GM18870 (cell line): ENCODE measurements around the gene MRPL39.
"Not testable (repeated sequence)": the region's sequence is repeated elsewhere in the genome, so short reads cannot be mapped to it uniquely, and the experiment has no call there.

ENCODE experiments used
- ATAC-seq: cut with Tn5 transposase; IDR thresholded peaks from one replicate; pipeline ENCODE4 v1.9.1; 2021; ENCODE audit warnings: moderate library complexity; ENCODE audit not compliant: unreplicated experiment

The MRPL39 gene

DNA sequence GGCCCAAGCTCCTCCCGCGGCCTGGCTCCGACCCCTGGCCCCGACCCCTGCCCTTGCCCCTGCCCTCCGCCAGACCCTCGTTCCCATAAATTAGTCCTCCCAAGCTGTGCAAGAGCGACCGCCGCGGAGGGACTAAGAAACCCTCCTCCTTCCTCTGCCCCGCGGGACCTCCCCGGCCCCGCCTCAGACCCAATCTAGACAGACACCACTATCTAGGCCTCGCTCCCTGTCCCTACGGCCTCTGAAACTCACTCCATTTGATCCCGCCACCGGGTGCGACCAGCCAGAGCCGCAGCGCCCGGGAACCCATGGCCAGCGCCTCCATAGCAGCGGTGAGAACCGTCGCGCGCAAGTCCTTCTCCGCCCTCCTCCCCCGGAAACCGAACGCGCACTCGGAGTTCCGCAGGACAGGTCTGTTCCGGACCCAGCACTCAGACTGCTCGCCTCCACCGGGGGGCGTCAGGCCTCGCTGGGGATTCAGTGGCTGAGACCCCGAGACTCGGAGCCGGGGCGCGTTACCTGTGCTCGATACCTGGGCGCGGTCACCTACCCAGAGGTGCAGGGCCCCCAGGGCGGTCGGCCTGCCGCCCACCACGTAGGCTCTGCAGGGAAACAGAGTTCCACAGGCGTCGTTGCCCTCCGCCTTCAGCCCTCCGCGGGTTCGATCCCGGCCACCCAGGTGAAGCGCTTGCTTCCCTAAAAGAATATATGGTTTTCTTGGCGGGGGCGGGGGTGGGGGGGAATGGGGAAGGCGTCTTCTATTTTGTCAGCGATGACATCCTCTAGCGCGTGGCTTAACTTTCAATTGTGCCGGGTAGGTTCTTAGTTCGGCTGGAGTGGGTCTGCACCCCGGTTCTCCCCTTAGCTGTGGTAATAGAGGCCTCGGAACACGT, at the start of gene MRPL39:
Gene MRPL39 (minus strand): TSS at position 331 of the 893 bp plus-strand sequence. CDS start 6 bp downstream, at position 325.
- ATAC-seq = peak; percentile 85

DNA sequence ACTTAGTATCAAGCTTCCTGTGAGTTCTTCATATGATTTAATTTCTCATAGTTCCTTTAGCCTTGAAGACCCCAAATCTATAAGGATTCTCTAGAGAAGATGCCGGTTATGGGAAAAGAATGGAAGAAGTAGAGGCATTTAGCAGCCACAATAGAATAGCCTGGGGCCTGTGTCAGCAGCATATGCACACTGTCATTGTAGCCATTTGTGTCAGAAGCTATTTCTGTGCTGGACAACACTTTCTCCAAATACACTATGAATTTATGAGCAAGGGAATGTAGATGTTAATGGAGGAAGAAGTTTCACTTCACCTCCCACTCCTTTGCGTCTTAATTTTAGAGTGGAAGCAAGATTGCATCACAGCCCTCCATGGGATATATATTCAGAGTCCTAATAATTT, 49.1 kb upstream of the MRPL39 start:
- no peak for ATAC-seq

- ATAC-seq = no peak
Observed at GRCh38 chr21:25649146-25649545, 41.9 kb upstream of the MRPL39 start.

DNA sequence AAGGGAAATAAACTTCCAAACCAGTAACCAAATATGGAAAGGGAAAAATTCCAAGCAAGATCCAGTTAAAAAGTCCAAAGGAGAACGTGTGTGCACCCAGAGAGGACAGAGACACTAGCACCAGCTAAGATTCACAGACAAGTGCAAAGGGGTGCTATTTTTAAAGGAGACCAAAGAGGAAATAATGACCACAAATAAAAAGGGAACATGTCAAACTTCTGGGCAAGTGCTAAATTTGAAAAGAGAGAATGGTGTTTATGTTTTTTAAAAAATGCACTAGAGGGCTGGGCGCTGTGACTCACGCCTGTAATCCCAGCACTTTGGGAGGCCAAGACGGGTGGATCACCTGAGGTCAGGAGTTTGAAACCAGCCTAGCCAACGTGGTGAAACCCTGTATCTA, 40.4 kb upstream of the MRPL39 start:
- no peak for ATAC-seq

GRCh38 chr21:25646474-25646873, 39.2 kb upstream of the MRPL39 start:
- ATAC-seq = no peak

DNA sequence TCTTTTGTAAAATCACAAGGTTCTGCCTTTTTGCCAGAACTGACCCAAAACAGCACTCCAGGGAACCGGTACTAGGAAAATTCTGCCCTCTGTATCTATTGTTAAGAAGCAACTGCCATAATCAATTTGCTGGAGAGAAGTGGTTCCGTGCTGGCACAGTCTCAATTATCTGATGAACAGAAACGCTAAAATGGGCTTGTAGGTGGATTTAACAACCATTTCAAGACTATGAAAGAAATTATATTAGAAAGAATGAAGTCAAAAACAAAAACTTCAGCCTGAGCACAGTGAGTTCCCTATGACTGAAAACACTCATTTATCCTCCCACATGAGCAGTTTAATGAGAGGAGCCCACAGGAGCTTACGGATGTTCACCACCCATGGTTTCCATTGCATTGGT, 36.2 kb upstream of the MRPL39 start:
- no peak for ATAC-seq

- ATAC-seq = no peak
Observed at GRCh38 chr21:25640943-25641292, 33.6 kb upstream of the MRPL39 start.

DNA sequence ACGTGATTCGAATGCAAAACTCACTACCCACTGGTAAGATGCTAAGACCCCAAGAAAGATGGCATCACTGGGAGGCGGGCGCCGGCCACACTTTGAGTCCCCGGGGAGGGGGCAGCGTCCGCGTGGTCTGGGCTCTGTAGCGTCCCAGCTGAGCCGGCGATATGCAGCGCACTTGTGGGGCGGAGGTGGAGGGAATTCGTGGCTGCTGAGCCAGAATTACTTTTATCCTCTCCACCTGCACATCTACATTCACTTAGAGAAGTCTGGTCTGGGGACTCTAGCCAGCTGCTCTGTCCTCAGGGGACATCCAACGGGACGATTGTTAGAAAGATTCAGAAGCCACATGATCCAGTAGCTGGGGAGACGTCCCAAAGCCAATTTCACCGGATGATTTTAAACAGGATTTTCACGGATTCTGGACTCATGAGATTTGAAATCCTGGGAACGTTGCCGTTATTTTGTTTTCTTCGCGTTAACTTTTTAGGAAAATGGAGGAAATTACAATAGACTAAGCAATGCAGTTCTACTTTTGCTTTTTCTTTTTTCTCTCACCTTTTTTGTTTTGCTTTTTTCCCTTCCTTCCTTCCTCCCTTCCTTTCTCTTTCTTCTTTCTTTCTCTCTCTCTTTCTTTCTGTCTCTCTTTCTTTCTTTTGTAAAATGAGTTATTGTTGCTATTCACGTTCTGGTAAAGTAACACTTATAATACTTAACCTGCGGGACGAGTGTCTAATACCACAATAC, 33.1 kb upstream of the MRPL39 start:
- ATAC-seq = no peak

DNA sequence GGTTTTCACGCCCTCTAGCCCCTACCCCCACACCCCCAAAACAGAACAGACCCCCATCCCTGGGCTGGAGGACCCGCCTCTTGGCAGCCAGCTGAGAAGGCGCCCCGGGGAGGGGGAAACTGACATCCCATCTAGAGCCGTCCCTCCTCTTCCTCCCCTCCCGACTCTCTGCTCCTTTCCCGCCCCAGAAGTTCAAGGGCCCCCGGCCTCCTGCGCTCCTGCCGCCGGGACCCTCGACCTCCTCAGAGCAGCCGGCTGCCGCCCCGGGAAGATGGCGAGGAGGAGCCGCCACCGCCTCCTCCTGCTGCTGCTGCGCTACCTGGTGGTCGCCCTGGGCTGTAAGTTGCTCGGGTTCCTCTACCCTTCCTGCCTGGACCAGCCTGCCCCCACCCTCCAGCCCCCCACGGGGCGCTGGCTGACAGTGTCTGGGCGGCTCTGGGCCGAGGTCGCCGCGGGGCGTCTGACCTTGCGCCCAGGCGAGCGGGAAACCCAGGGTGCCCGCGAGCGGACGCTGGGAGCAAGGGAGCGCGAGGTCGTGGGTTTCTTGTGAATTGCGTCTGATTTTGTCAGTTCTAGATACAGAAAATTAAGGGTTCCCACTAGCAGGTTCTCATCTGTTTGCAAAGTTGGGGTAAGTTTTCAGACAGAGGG, 32.4 kb upstream of the MRPL39 start:
- no peak for ATAC-seq

DNA sequence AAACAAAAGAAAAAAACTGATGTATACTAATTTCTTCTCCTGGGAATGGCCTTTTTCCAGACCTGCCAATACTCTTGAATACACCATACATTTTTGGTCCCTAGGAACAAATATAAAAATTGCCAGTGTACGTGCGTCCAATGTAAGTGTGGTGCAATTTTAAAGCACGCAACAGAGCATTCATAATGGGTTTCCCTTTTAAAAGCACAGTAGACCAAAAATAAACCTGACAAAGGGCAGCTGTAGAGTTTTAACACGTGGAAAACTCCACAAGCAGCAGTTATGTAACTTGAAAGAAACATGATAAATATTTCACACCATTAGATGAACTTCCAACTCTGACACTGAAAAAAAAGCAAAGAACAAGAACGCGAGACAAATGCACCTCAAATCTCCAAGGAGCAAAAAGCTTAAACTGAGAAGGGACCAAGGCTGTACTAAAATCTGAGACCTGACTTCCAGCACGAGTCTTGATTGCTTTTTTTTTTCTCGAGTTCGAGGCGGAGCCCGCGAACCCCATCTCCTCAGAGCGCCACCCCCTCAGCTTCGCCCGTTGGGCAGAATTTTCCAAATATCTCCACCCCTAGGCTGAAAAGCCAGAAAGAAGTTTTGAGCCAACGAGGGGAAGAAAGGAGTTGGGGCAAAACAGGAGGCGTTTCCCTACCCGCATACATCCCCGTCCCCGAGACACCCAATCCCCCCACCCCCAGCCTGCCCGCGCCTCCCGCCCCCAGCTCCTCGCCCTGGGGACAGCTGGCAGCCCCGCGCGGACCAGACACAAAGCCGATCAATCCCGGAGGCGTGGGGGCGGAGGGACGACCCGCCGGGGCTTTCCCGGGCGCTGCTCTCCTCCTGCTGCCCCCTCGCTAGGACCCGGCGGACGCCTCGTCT, 31.6 kb upstream of the MRPL39 start, which contains the start of gene JAM2:
Gene JAM2 (plus strand): TSS at position 599 of the 891 bp plus-strand sequence. CDS start 564 bp downstream, outside the sequence.
- ATAC-seq = no peak

DNA sequence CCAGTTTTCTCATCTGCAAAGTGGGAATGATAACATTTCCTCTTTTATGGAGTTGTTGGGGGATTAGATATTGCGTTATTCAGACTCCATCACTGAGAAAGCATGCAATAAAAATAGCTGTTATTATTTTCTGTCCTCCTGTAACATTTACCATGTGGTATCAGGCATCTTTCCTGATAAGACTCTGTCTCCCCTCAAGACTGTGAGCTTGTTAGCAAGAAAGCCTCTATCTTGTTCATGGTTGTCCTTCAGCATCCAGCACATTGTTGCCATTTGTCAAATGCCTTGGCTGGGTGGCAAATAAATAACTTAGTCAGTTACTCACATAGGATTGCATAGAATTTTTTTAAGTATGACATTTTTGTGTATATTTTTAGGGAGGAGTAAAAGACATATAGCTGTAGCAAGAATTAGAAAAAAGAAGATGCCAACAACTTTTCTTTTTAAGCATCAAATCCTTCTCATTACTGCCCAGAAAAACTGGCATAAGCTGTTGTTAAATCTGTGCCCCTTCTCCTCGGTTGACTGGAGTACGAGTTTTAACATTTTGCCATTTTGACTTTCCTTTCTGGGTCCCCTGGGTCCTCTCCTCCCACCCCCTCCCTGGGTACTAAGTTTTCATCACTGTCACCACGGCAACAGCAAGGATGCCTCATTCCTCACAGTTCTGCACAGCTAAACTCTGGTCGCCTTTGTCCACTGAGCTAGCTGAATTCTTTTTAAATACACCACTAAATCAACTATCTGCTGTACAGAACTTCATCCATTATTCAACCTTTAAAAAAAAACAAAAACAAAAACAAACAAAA, 30.8 kb upstream of the MRPL39 start:
- no peak for ATAC-seq

DNA sequence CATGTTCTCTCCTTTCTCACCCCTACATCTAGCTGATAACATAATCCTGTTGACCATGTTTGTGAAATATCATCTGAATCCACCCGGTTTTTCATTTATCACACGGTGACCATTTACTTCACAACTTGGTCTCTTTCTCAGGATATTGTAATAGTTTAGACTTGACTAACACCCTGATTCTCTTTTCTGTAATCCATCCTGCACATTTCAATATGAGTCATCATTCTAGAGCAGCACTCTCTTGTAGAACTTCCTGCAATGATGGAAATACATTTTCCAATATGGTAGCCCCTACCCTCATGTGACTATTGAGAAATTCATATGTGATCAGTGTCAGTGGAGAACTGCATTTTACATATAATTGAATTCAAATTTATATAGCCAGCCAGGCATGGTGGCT, 29.4 kb upstream of the MRPL39 start:
- ATAC-seq = peak; percentile 40

- ATAC-seq = no peak
Observed at GRCh38 chr21:25635310-25635709, 28.0 kb upstream of the MRPL39 start.

DNA sequence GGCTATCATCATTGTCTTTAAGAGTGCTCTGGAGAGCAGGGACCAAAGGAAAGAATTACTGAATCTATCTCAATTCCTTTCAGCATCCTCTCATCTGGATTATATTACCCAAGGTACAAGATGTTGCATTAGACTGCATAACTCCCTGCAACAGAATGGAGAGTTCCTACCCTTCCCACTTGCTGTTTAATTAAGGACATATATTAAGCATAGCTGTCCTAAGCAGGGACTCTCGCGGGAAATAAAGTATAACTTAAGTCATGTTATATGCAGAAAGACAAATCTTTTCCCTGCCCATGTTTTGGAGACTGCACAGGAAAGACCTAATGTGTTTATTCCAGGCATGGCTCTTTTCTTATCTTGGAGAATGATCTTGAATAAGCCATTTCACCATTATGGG, 25.0 kb upstream of the MRPL39 start:
- ATAC-seq = no peak

DNA sequence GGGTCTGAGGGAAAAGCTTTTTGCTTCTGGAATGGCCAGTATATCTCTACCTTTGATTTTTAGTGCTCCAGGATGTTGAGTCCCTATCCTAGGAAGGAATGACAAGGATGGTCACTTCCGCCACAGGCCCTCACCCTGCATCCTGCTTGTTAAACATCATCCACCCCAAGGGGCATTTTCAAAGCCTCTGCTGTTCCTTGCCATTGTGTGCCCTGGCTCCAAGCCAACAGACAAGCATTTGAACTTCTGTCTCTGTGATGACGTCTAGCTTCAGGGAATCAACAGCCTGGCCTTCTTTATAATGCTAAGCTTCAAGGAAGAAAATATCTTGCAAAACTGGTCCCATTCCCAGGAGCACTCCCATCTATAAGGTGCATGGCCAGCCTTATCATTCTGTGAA, 19.5 kb upstream of the MRPL39 start:
- ATAC-seq = no peak

DNA sequence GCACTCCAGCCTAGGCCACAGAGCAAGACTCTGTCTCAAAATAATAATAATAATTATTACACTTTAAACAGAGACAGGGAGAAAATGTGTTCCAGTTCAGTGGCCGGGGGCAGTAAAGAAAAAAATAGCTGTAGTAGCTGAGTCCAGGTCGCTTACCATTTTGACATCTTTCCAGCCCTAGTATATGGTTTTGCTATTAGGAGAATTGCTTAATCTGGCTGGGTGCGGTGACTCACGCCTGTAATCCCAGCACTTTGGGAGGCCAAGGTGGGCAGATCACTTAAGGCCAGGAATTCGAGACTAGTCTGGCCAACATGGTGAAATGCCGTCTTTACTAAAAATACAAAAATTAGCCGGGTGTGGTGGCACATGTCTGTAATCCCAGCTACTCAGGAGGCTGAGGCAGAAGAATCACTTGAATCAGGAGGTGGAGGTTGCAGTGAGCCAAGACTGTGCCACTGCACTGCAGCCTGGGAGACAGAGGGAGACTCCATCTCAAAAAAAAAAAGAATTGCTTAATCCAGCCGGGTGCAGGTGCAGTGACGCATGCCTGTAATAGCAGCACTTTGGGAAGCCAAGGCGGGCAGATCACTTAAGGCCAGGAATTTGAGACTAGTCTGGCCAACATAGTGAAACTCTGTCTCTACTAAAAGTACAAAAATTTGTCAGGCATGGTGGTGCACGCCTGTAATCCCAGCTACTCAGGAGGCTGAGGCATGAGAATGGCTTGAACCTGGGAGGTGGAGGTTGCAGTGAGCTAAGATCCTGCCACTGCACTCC, 18.7 kb upstream of the MRPL39 start:
- ATAC-seq = not testable (repeated sequence)

GRCh38 chr21:25625036-25625435, 17.8 kb upstream of the MRPL39 start:
- ATAC-seq = no peak

- ATAC-seq = no peak
Observed at GRCh38 chr21:25624511-25624910, 17.2 kb upstream of the MRPL39 start.

- ATAC-seq = no peak
Observed at GRCh38 chr21:25619198-25619597, 11.9 kb upstream of the MRPL39 start.
